Measurements from ENCODE around the gene GAB1.
A peak's percentile ranks its signal among the peaks of the same experiment; 100 is the strongest.

GAB1 gene

GRCh38 chr4:143374771-143375170 lies 38.1 kb downstream of the GAB1 start:
- Histone ChIP-seq H3K9me3 (ENCODE audit: control insufficient read depth, low read length) (peaks cover 5% of the 10 kb centered on the region), H3K4me1 (ENCODE audit: control insufficient read depth, insufficient read depth, low read length, poor library complexity, severe bottlenecking) (peaks cover 9% of the 10 kb centered on the region), H3K27ac (ENCODE audit: low read depth, low read length, severe bottlenecking) (no peak overlapping the region), H3K4me3 (ENCODE audit: extremely low read depth, insufficient read depth, low read length, poor library complexity, severe bottlenecking) (no peak overlapping the region), H3K36me3 (ENCODE audit: control insufficient read depth, insufficient read depth, low read length) (peaks cover 2% of the 10 kb centered on the region)
- WGBS, 2 experiments (ENCODE audit: insufficient coverage in 2 of 2): 76 to 81% methylated on average over 5 to 6 of the region's 6 CpGs

GRCh38 chr4:143375326-143376073 lies 38.8 kb downstream of the GAB1 start:
- H3K27ac ChIP-seq (ENCODE audit: low read depth, low read length, severe bottlenecking): no peak overlapping the region
- H3K36me3 ChIP-seq (ENCODE audit: control insufficient read depth, insufficient read depth, low read length): no peaks in the 10 kb centered on the region
- H3K4me3 ChIP-seq (ENCODE audit: extremely low read depth, insufficient read depth, low read length, poor library complexity, severe bottlenecking): no peak overlapping the region
- H3K9me3 ChIP-seq (ENCODE audit: control insufficient read depth, low read length): no peaks in the 10 kb centered on the region
- 88 to 93% methylated on average over 2 to 5 of the region's 6 CpGs for WGBS, 2 experiments (ENCODE audit: insufficient coverage in 2 of 2)
- peaks cover 9% of the 10 kb centered on the region for H3K4me1 ChIP-seq (ENCODE audit: control insufficient read depth, insufficient read depth, low read length, poor library complexity, severe bottlenecking)

- 83 to 100% methylated on average over 1 of the region's 7 CpGs for WGBS, 2 experiments (ENCODE audit: insufficient coverage in 2 of 2)
- H3K4me1 ChIP-seq (ENCODE audit: control insufficient read depth, insufficient read depth, low read length, poor library complexity, severe bottlenecking): peaks cover 18% of the 10 kb centered on the region
- H3K27ac ChIP-seq (ENCODE audit: low read depth, low read length, severe bottlenecking): no peak overlapping the region
- H3K9me3 ChIP-seq (ENCODE audit: control insufficient read depth, low read length): no peaks in the 10 kb centered on the region
- H3K36me3 ChIP-seq (ENCODE audit: control insufficient read depth, insufficient read depth, low read length): no peaks in the 10 kb centered on the region
- no peak overlapping the region for H3K4me3 ChIP-seq (ENCODE audit: extremely low read depth, insufficient read depth, low read length, poor library complexity, severe bottlenecking)
These were observed 41.0 kb downstream of the GAB1 start for GRCh38 chr4:143377611-143378099.

- Histone ChIP-seq H3K4me3 (ENCODE audit: extremely low read depth, insufficient read depth, low read length, poor library complexity, severe bottlenecking) (no peak overlapping the region), H3K9me3 (ENCODE audit: control insufficient read depth, low read length) (no peaks in the 10 kb centered on the region), H3K36me3 (ENCODE audit: control insufficient read depth, insufficient read depth, low read length) (no peaks in the 10 kb centered on the region), H3K4me1 (ENCODE audit: control insufficient read depth, insufficient read depth, low read length, poor library complexity, severe bottlenecking) (peaks cover 12% of the 10 kb centered on the region), H3K27ac (ENCODE audit: low read depth, low read length, severe bottlenecking) (no peak overlapping the region)
- 100% methylated on average over 3 of the region's 3 CpGs; no CpG with 5 or more reads in 1 of the 2 experiments for WGBS, 2 experiments (ENCODE audit: insufficient coverage in 2 of 2)
These were observed 44.0 kb downstream of the GAB1 start for GRCh38 chr4:143380629-143381028.

- H3K4me1 ChIP-seq (ENCODE audit: control insufficient read depth, insufficient read depth, low read length, poor library complexity, severe bottlenecking): peaks cover 12% of the 10 kb centered on the region
- 83 to 96% methylated on average over 2 to 3 of the region's 8 CpGs for WGBS, 2 experiments (ENCODE audit: insufficient coverage in 2 of 2)
- H3K27ac ChIP-seq (ENCODE audit: low read depth, low read length, severe bottlenecking): peak overlapping the region; percentile 37
- H3K36me3 ChIP-seq (ENCODE audit: control insufficient read depth, insufficient read depth, low read length): no peaks in the 10 kb centered on the region
- no peak overlapping the region for H3K4me3 ChIP-seq (ENCODE audit: extremely low read depth, insufficient read depth, low read length, poor library complexity, severe bottlenecking)
- H3K9me3 ChIP-seq (ENCODE audit: control insufficient read depth, low read length): no peaks in the 10 kb centered on the region
These were observed 44.8 kb downstream of the GAB1 start for GRCh38 chr4:143381189-143382118.

GRCh38 chr4:143382596-143382995 lies 45.9 kb downstream of the GAB1 start:
- WGBS, 2 experiments (ENCODE audit: insufficient coverage in 2 of 2): 50 to 59% methylated on average over 2 to 3 of the region's 4 CpGs
- no peak overlapping the region for H3K27ac ChIP-seq (ENCODE audit: low read depth, low read length, severe bottlenecking)

GRCh38 chr4:143383005-143383574 lies 46.4 kb downstream of the GAB1 start:
- H3K9me3 ChIP-seq (ENCODE audit: control insufficient read depth, low read length): no peaks in the 10 kb centered on the region
- no peak overlapping the region for H3K27ac ChIP-seq (ENCODE audit: low read depth, low read length, severe bottlenecking)
- H3K4me1 ChIP-seq (ENCODE audit: control insufficient read depth, insufficient read depth, low read length, poor library complexity, severe bottlenecking): peaks cover 12% of the 10 kb centered on the region
- H3K4me3 ChIP-seq (ENCODE audit: extremely low read depth, insufficient read depth, low read length, poor library complexity, severe bottlenecking): no peak overlapping the region
- H3K36me3 ChIP-seq (ENCODE audit: control insufficient read depth, insufficient read depth, low read length): no peaks in the 10 kb centered on the region

More at GRCh38 chr4:143382596-143382995, 45.9 kb downstream of the GAB1 start:
- Histone ChIP-seq H3K36me3 (ENCODE audit: control insufficient read depth, insufficient read depth, low read length) (no peaks in the 10 kb centered on the region), H3K4me1 (ENCODE audit: control insufficient read depth, insufficient read depth, low read length, poor library complexity, severe bottlenecking) (peaks cover 12% of the 10 kb centered on the region), H3K4me3 (ENCODE audit: extremely low read depth, insufficient read depth, low read length, poor library complexity, severe bottlenecking) (no peak overlapping the region), H3K9me3 (ENCODE audit: control insufficient read depth, low read length) (no peaks in the 10 kb centered on the region)

GRCh38 chr4:143384381-143384994 lies 47.8 kb downstream of the GAB1 start:
- WGBS, 2 experiments (ENCODE audit: insufficient coverage in 2 of 2): 91 to 94% methylated on average over 3 to 4 of the region's 4 CpGs

GRCh38 chr4:143386812-143387211 lies 50.1 kb downstream of the GAB1 start:
- Histone ChIP-seq H3K36me3 (ENCODE audit: control insufficient read depth, insufficient read depth, low read length) (no peaks in the 10 kb centered on the region), H3K27ac (ENCODE audit: low read depth, low read length, severe bottlenecking) (no peak overlapping the region), H3K4me3 (ENCODE audit: extremely low read depth, insufficient read depth, low read length, poor library complexity, severe bottlenecking) (no peak overlapping the region), H3K4me1 (ENCODE audit: control insufficient read depth, insufficient read depth, low read length, poor library complexity, severe bottlenecking) (peaks cover 13% of the 10 kb centered on the region), H3K9me3 (ENCODE audit: control insufficient read depth, low read length) (no peaks in the 10 kb centered on the region)
- WGBS, 2 experiments (ENCODE audit: insufficient coverage in 2 of 2): no CpG with 5 or more reads among the region's 1 CpG

More at GRCh38 chr4:143384381-143384994, 47.8 kb downstream of the GAB1 start:
- Histone ChIP-seq H3K9me3 (ENCODE audit: control insufficient read depth, low read length) (no peaks in the 10 kb centered on the region), H3K4me3 (ENCODE audit: extremely low read depth, insufficient read depth, low read length, poor library complexity, severe bottlenecking) (no peak overlapping the region), H3K4me1 (ENCODE audit: control insufficient read depth, insufficient read depth, low read length, poor library complexity, severe bottlenecking) (peaks cover 12% of the 10 kb centered on the region), H3K27ac (ENCODE audit: low read depth, low read length, severe bottlenecking) (no peak overlapping the region), H3K36me3 (ENCODE audit: control insufficient read depth, insufficient read depth, low read length) (no peaks in the 10 kb centered on the region)

GRCh38 chr4:143389579-143390195 lies 53.0 kb downstream of the GAB1 start:
- Histone ChIP-seq H3K9me3 (ENCODE audit: control insufficient read depth, low read length) (no peaks in the 10 kb centered on the region), H3K36me3 (ENCODE audit: control insufficient read depth, insufficient read depth, low read length) (no peaks in the 10 kb centered on the region), H3K4me3 (ENCODE audit: extremely low read depth, insufficient read depth, low read length, poor library complexity, severe bottlenecking) (no peak overlapping the region), H3K27ac (ENCODE audit: low read depth, low read length, severe bottlenecking) (no peak overlapping the region), H3K4me1 (ENCODE audit: control insufficient read depth, insufficient read depth, low read length, poor library complexity, severe bottlenecking) (peaks cover 8% of the 10 kb centered on the region)
- 100% methylated on average over 1 of the region's 1 CpG; no CpG with 5 or more reads in 1 of the 2 experiments for WGBS, 2 experiments (ENCODE audit: insufficient coverage in 2 of 2)

All from mesodermal cell (in vitro differentiated cells).